ENCODE data around the gene ATOX1.
A peak's percentile ranks its signal among the peaks of the same experiment; 100 is the strongest.

The ATOX1 gene

GRCh38 chr5:151770383-151771258 is 12.2 kb upstream of the ATOX1 start:
- peak; percentile 86 for DNase-seq

GRCh38 chr5:151766975-151767374 is 8.5 kb upstream of the ATOX1 start:
- DNase-seq: no peak

- DNase-seq: no peak
Observed at GRCh38 chr5:151764801-151765200, 6.4 kb upstream of the ATOX1 start.

- peak; percentile 33 for DNase-seq
Observed at GRCh38 chr5:151758141-151758429, 346 bp downstream of the ATOX1 start.

GRCh38 chr5:151757233-151758140 is 944 bp downstream of the ATOX1 start:
- peak; percentile 60 for DNase-seq

- DNase-seq: no peak
Observed at GRCh38 chr5:151755383-151755782, 3.0 kb downstream of the ATOX1 start.

- DNase-seq: no peak
Observed at GRCh38 chr5:151751593-151751992, 6.8 kb downstream of the ATOX1 start.

- no peak for DNase-seq
Observed at GRCh38 chr5:151751091-151751490, 7.3 kb downstream of the ATOX1 start.

GRCh38 chr5:151750121-151750520 is 8.3 kb downstream of the ATOX1 start:
- no peak for DNase-seq

GRCh38 chr5:151745071-151745705 is 13.2 kb downstream of the ATOX1 start:
- peak; percentile 62 for DNase-seq

- DNase-seq: no peak
Observed at GRCh38 chr5:151743530-151743929, 14.9 kb downstream of the ATOX1 start.

GRCh38 chr5:151742870-151743294 is 15.5 kb downstream of the ATOX1 start:
- no peak for DNase-seq

GRCh38 chr5:151741678-151742423 is 16.6 kb downstream of the ATOX1 start:
- DNase-seq: no peak

GRCh38 chr5:151740958-151741373 is 17.5 kb downstream of the ATOX1 start:
- DNase-seq: no peak

GRCh38 chr5:151740336-151740942 is 18.0 kb downstream of the ATOX1 start:
- DNase-seq: peak; percentile 85

- no peak for DNase-seq
Observed at GRCh38 chr5:151739939-151740335, 18.5 kb downstream of the ATOX1 start.

- no peak for DNase-seq
Observed at GRCh38 chr5:151739395-151739794, 19.0 kb downstream of the ATOX1 start.

- DNase-seq: no peak
Observed at GRCh38 chr5:151738125-151738848, 20.1 kb downstream of the ATOX1 start.

- no peak for DNase-seq
Observed at GRCh38 chr5:151737431-151737830, 21.0 kb downstream of the ATOX1 start.

GRCh38 chr5:151735646-151736045 is 22.8 kb downstream of the ATOX1 start:
- DNase-seq: no peak

- DNase-seq: no peak
Observed at GRCh38 chr5:151734064-151734408, 24.4 kb downstream of the ATOX1 start.
